ENCODE data around the gene ARF6.
"Not testable (repeated sequence)": the region's sequence is repeated elsewhere in the genome, so short reads cannot be mapped to it uniquely, and the experiment has no call there.

Gene ARF6

GRCh38 chr14:49909016-49909415 lies 16.1 kb downstream of the ARF6 start:
- no peak for DNase-seq

- DNase-seq, result no peak
Observed at GRCh38 chr14:49915085-49915484, 22.2 kb downstream of the ARF6 start.

GRCh38 chr14:49918706-49919105 lies 25.8 kb downstream of the ARF6 start:
- DNase-seq, result no peak

GRCh38 chr14:49919825-49920659 lies 27.2 kb downstream of the ARF6 start:
- no peak for DNase-seq

- DNase-seq, result no peak
Observed at GRCh38 chr14:49920935-49921334, 28.1 kb downstream of the ARF6 start.

GRCh38 chr14:49921401-49921800 lies 28.5 kb downstream of the ARF6 start:
- DNase-seq, result no peak

- DNase-seq, result no peak
Observed at GRCh38 chr14:49923442-49923841, 30.6 kb downstream of the ARF6 start.

- DNase-seq, result no peak
Observed at GRCh38 chr14:49923881-49924280, 31.0 kb downstream of the ARF6 start.

- DNase-seq, result no peak
Observed at GRCh38 chr14:49924852-49925251, 32.0 kb downstream of the ARF6 start.

- DNase-seq, result no peak
Observed at GRCh38 chr14:49926803-49927202, 33.9 kb downstream of the ARF6 start.

GRCh38 chr14:49928015-49928414 lies 35.1 kb downstream of the ARF6 start:
- no peak for DNase-seq

- DNase-seq, result no peak
Observed at GRCh38 chr14:49930720-49931119, 37.8 kb downstream of the ARF6 start.

GRCh38 chr14:49931523-49931922 lies 38.6 kb downstream of the ARF6 start:
- DNase-seq, result no peak

GRCh38 chr14:49933128-49933527 lies 40.2 kb downstream of the ARF6 start:
- DNase-seq, result no peak

- DNase-seq, result no peak
Observed at GRCh38 chr14:49933704-49934103, 40.8 kb downstream of the ARF6 start.

GRCh38 chr14:49934646-49935045 lies 41.8 kb downstream of the ARF6 start:
- DNase-seq, result no peak

GRCh38 chr14:49935526-49935925 lies 42.6 kb downstream of the ARF6 start:
- DNase-seq, result no peak

GRCh38 chr14:49936246-49936645 lies 43.4 kb downstream of the ARF6 start:
- DNase-seq, result not testable (repeated sequence)

- DNase-seq, result not testable (repeated sequence)
Observed at GRCh38 chr14:49936882-49937281, 44.0 kb downstream of the ARF6 start.

- DNase-seq, result not testable (repeated sequence)
Observed at GRCh38 chr14:49939215-49939614, 46.3 kb downstream of the ARF6 start.

GRCh38 chr14:49939884-49940510 lies 47.1 kb downstream of the ARF6 start:
- DNase-seq, result no peak

GRCh38 chr14:49940808-49941421 lies 48.0 kb downstream of the ARF6 start:
- DNase-seq, result no peak

GRCh38 chr14:49942090-49942489 lies 49.2 kb downstream of the ARF6 start:
- no peak for DNase-seq

- DNase-seq, result no peak
Observed at GRCh38 chr14:49944501-49944900, 51.6 kb downstream of the ARF6 start.
